Mesendoderm (in vitro differentiated cells): ENCODE data around the gene TBX3.

Source experiments
- DNase-seq: peaks from one replicate; pipeline ENCODE4 v3.0.0; 2013
- H2AK5ac ChIP-seq: 2 replicates; pipeline ENCODE4 v1.6.1; 2013; ENCODE audit warnings: low read length, inconsistent platforms
- H2BK120ac ChIP-seq: 2 replicates; pipeline ENCODE4 v1.6.1; 2013; ENCODE audit warnings: low read depth, mild to moderate bottlenecking, low read length, moderate library complexity, mixed read lengths
- H2BK15ac ChIP-seq: replicated peaks from 2 replicates; pipeline ENCODE4 v1.6.1; 2013; ENCODE audit warnings: low read depth, mild to moderate bottlenecking, moderate library complexity
- H2BK5ac ChIP-seq: 2 replicates; pipeline ENCODE4 v1.6.1; 2013; ENCODE audit warnings: low read length, inconsistent platforms
- H3K18ac ChIP-seq: 2 replicates; pipeline ENCODE4 v1.6.1; 2013; ENCODE audit warnings: mild to moderate bottlenecking, low read length, mixed read lengths
- H3K23ac ChIP-seq: one replicate; pipeline ENCODE4 v1.6.1; 2013; ENCODE audit warnings: low read length
- H3K27ac ChIP-seq: 2 replicates; pipeline ENCODE4 v1.5.1; 2013; ENCODE audit warnings: low read depth, mild to moderate bottlenecking, inconsistent platforms, low read length, moderate library complexity
- H3K27me3 ChIP-seq: 2 replicates; pipeline ENCODE4 v1.6.1; 2013; ENCODE audit warnings: low read length, control low read depth, mild to moderate bottlenecking, inconsistent platforms; ENCODE audit not compliant: insufficient read depth, poor library complexity
- H3K36me3 ChIP-seq: 2 replicates; pipeline ENCODE4 v1.6.1; 2013; ENCODE audit warnings: low read length, inconsistent platforms; ENCODE audit not compliant: control insufficient read depth, insufficient read depth
- H3K4ac ChIP-seq: one replicate; pipeline ENCODE4 v1.6.1; 2013; ENCODE audit warnings: low read depth, mild to moderate bottlenecking, low read length, moderate library complexity
- H3K4me1 ChIP-seq: 2 replicates; pipeline ENCODE4 v1.6.1; 2013; ENCODE audit warnings: low read depth, low read length, inconsistent platforms; ENCODE audit not compliant: control insufficient read depth
- H3K4me2 ChIP-seq: 2 replicates; pipeline ENCODE4 v1.6.1; 2013; ENCODE audit warnings: low read length
- H3K4me3 ChIP-seq: 2 replicates; pipeline ENCODE4 v1.5.1; 2013; ENCODE audit warnings: mild to moderate bottlenecking, low read length
- H3K56ac ChIP-seq: one replicate; pipeline ENCODE4 v1.6.1; 2013; ENCODE audit warnings: low read length
- H3K79me1 ChIP-seq: 2 replicates; pipeline ENCODE4 v1.6.1; 2013; ENCODE audit warnings: low read length, inconsistent platforms
- H3K79me2 ChIP-seq: 2 replicates; pipeline ENCODE4 v1.6.1; 2013; ENCODE audit warnings: mild to moderate bottlenecking, low read length; ENCODE audit not compliant: control insufficient read depth, insufficient read depth
- H3K9ac ChIP-seq: 2 replicates; pipeline ENCODE4 v1.6.1; 2013; ENCODE audit warnings: low read length, inconsistent platforms
- H4K5ac ChIP-seq: one replicate; pipeline ENCODE4 v1.6.1; 2013; ENCODE audit warnings: low read length
- H4K8ac ChIP-seq: one replicate; pipeline ENCODE4 v1.6.1; 2013; ENCODE audit warnings: low read depth, mild to moderate bottlenecking, control low read depth, low read length, moderate library complexity
- WGBS: extraction: QIAGEN DNeasy Blood & Tissue Kit; methylation state at CpG from one replicate; pipeline ENCODE4 v1.1.7; 2013; ENCODE audit warnings: low lambda C conversion rate, missing lambda C conversion rate; ENCODE audit not compliant: insufficient coverage; ENCODE audit errors: extremely low coverage; 5-methylcytosine and 5-hydroxymethylcytosine counted together

Gene TBX3

GRCh38 chr12:114686773-114687500, 3.0 kb upstream of the TBX3 start:
- Histone ChIP-seq H2BK5ac (peak overlapping the region; percentile 96), H3K23ac (no peak overlapping the region), H3K9ac (peak overlapping the region; percentile 49), H2BK120ac (peak overlapping the region; percentile 90), H4K5ac (no peak overlapping the region), H2BK15ac (peak overlapping the region; percentile 37), H2AK5ac (no peak overlapping the region), H3K56ac (peak overlapping the region; percentile 79), H3K18ac (peak overlapping the region; percentile 91), H3K4ac (peak overlapping the region; percentile 97), H3K27me3 (peaks cover 12% of the 10 kb centered on the region), H4K8ac (no peak overlapping the region), H3K4me2 (peak overlapping the region; percentile 64), H3K79me1 (no peaks in the 10 kb centered on the region), H3K27ac (peak overlapping the region; percentile 26), H3K4me1 (peaks cover 24% of the 10 kb centered on the region), H3K79me2 (peaks cover 19% of the 10 kb centered on the region), H3K4me3 (no peak overlapping the region), H3K36me3 (no peaks in the 10 kb centered on the region)
- DNase-seq = peak; percentile 82
- no CpG with 5 or more reads among the region's 41 CpGs for WGBS

- peak overlapping the region; percentile 49 for H3K9ac ChIP-seq
- peak overlapping the region; percentile 96 for H2BK5ac ChIP-seq
- peak overlapping the region; percentile 90 for H2BK120ac ChIP-seq
- DNase-seq = no peak
- H4K8ac ChIP-seq = no peak overlapping the region
- no CpG with 5 or more reads among the region's 11 CpGs for WGBS
- H2BK15ac ChIP-seq = peak overlapping the region; percentile 37
- H3K27ac ChIP-seq = no peak overlapping the region
- peaks cover 24% of the 10 kb centered on the region for H3K79me2 ChIP-seq
- peak overlapping the region; percentile 64 for H3K4me2 ChIP-seq
- peak overlapping the region; percentile 97 for H3K4ac ChIP-seq
- H3K23ac ChIP-seq = no peak overlapping the region
- H3K4me3 ChIP-seq = no peak overlapping the region
- peaks cover 24% of the 10 kb centered on the region for H3K4me1 ChIP-seq
- H3K36me3 ChIP-seq = no peaks in the 10 kb centered on the region
- H3K56ac ChIP-seq = peak overlapping the region; percentile 76
- no peaks in the 10 kb centered on the region for H3K79me1 ChIP-seq
- peak overlapping the region; percentile 91 for H3K18ac ChIP-seq
- peaks cover 12% of the 10 kb centered on the region for H3K27me3 ChIP-seq
- peak overlapping the region; percentile 3 for H2AK5ac ChIP-seq
- no peak overlapping the region for H4K5ac ChIP-seq
Observed at GRCh38 chr12:114686426-114686772, 2.4 kb upstream of the TBX3 start.

GRCh38 chr12:114685869-114686268, 1.9 kb upstream of the TBX3 start:
- Histone ChIP-seq H3K56ac (peak overlapping the region; percentile 66), H3K4me3 (no peak overlapping the region), H3K79me1 (no peaks in the 10 kb centered on the region), H3K4me2 (peak overlapping the region; percentile 9), H3K18ac (peak overlapping the region; percentile 91), H2BK120ac (peak overlapping the region; percentile 92), H3K23ac (no peak overlapping the region), H2BK5ac (peak overlapping the region; percentile 33), H3K4me1 (peaks cover 21% of the 10 kb centered on the region), H3K79me2 (peaks cover 29% of the 10 kb centered on the region), H2BK15ac (no peak overlapping the region), H3K9ac (peak overlapping the region; percentile 94), H2AK5ac (no peak overlapping the region), H3K27me3 (peaks cover 8% of the 10 kb centered on the region), H4K8ac (no peak overlapping the region), H3K36me3 (no peaks in the 10 kb centered on the region), H3K27ac (peak overlapping the region; percentile 87), H4K5ac (no peak overlapping the region), H3K4ac (peak overlapping the region; percentile 97)
- peak; percentile 92 for DNase-seq
- WGBS = no CpG with 5 or more reads among the region's 17 CpGs

- Histone ChIP-seq H3K4me3 (no peak overlapping the region), H2BK15ac (no peak overlapping the region), H4K5ac (no peak overlapping the region), H3K23ac (no peak overlapping the region), H3K36me3 (no peaks in the 10 kb centered on the region), H2BK5ac (peak overlapping the region; percentile 89), H3K4me1 (peaks cover 19% of the 10 kb centered on the region), H3K27ac (peak overlapping the region; percentile 87), H3K27me3 (peaks cover 6% of the 10 kb centered on the region), H3K79me2 (peaks cover 34% of the 10 kb centered on the region), H3K18ac (peak overlapping the region; percentile 91), H3K4ac (peak overlapping the region; percentile 97), H2AK5ac (no peak overlapping the region), H3K4me2 (peak overlapping the region; percentile 98), H2BK120ac (no peak overlapping the region), H3K79me1 (no peaks in the 10 kb centered on the region), H3K9ac (peak overlapping the region; percentile 94), H3K56ac (peak overlapping the region; percentile 94), H4K8ac (no peak overlapping the region)
- DNase-seq = peak; percentile 90
- WGBS = no CpG with 5 or more reads among the region's 25 CpGs
Observed at GRCh38 chr12:114685320-114685781, 1.4 kb upstream of the TBX3 start.

GRCh38 chr12:114684870-114685273, 897 bp upstream of the TBX3 start:
- H3K27me3 ChIP-seq = peaks cover 6% of the 10 kb centered on the region
- peak overlapping the region; percentile 91 for H3K18ac ChIP-seq

More at GRCh38 chr12:114684870-114685273, 897 bp upstream of the TBX3 start:
- Histone ChIP-seq H3K4ac (peak overlapping the region; percentile 93), H3K79me2 (peaks cover 38% of the 10 kb centered on the region), H3K23ac (peak overlapping the region; percentile 85), H4K8ac (no peak overlapping the region), H4K5ac (peak overlapping the region; percentile 50), H3K79me1 (no peaks in the 10 kb centered on the region), H3K4me3 (peak overlapping the region; percentile 58), H3K36me3 (no peaks in the 10 kb centered on the region), H2AK5ac (peak overlapping the region; percentile 70), H2BK120ac (peak overlapping the region; percentile 33), H2BK5ac (peak overlapping the region; percentile 89), H3K27ac (peak overlapping the region; percentile 87), H2BK15ac (no peak overlapping the region), H3K56ac (peak overlapping the region; percentile 94), H3K4me1 (peaks cover 19% of the 10 kb centered on the region), H3K9ac (peak overlapping the region; percentile 94), H3K4me2 (peak overlapping the region; percentile 98)
- WGBS = no CpG with 5 or more reads among the region's 24 CpGs
- DNase-seq = no peak
